ENCODE measurements around the gene EMCN. TPM values are rescaled to one million over a fixed set of nuclear protein-coding genes. Genes with fewer than 3 reads are reported as not detected.

The EMCN gene
- total RNA-seq, 3 donors from 2014 or later (not counting 1 experiment from before 2014, with no cell fraction given), result not detected

GRCh38 chr4:100429616-100430015, 88.2 kb downstream of the EMCN start:
- Histone ChIP-seq H3K4me1 (ENCODE audit: control insufficient read depth, insufficient read depth, low read length) (no peaks in the 10 kb centered on the region), H3K36me3 (ENCODE audit: control insufficient read depth, insufficient read depth, low read length) (no peaks in the 10 kb centered on the region), H3K27ac (ENCODE audit: low read length) (no peak overlapping the region), H3K9me3 (ENCODE audit: control insufficient read depth, insufficient read depth, low read length) (no peaks in the 10 kb centered on the region), H3K27me3 (ENCODE audit: control insufficient read depth, insufficient read depth, low read length) (no peaks in the 10 kb centered on the region), H3K4me3 (ENCODE audit: low read length) (no peak overlapping the region)
- peaks cover 2 to 4% of the 10 kb centered on the region in 2 donors for H3K9me3 Mint-ChIP-seq
- H3K4me1 Mint-ChIP-seq, result no peaks in the 10 kb centered on the region
- no peak for ATAC-seq
- intact Hi-C loops (cut with micrococcal nuclease), result no loop called here
- H3K4me3 Mint-ChIP-seq, result no peak overlapping the region
- no peaks in the 10 kb centered on the region for H3K27me3 Mint-ChIP-seq (ENCODE audit: low read depth in 2 of 2)
- H3K27ac Mint-ChIP-seq, result no peak overlapping the region
- WGBS (ENCODE audit: insufficient coverage), result no CpG with 5 or more reads among the region's 1 CpG
- no peak for TF ChIP-seq CTCF (IDR thresholded peaks at IDR 0.05)
- no peak for DNase-seq
- no peaks in the 10 kb centered on the region for H3K36me3 Mint-ChIP-seq

GRCh38 chr4:100428051-100428450, 89.8 kb downstream of the EMCN start:
- no peak overlapping the region for H3K27ac Mint-ChIP-seq
- H3K27ac ChIP-seq (ENCODE audit: low read length), result no peak overlapping the region
- intact Hi-C loops (cut with micrococcal nuclease), result no loop called here
- no peaks in the 10 kb centered on the region for H3K36me3 ChIP-seq (ENCODE audit: control insufficient read depth, insufficient read depth, low read length)
- 89% methylated on average over 2 of the region's 2 CpGs for WGBS (ENCODE audit: insufficient coverage)
- no peak overlapping the region for H3K4me3 Mint-ChIP-seq
- ATAC-seq (no peak), DNase-seq (no peak)
- H3K9me3 Mint-ChIP-seq, result peaks cover 2% of the 10 kb centered on the region in 2 donors
- H3K27me3 ChIP-seq (ENCODE audit: control insufficient read depth, insufficient read depth, low read length), result no peaks in the 10 kb centered on the region
- TF ChIP-seq CTCF (IDR thresholded peaks at IDR 0.05), result no peak
- no peaks in the 10 kb centered on the region for H3K4me1 ChIP-seq (ENCODE audit: control insufficient read depth, insufficient read depth, low read length)
- no peak overlapping the region for H3K4me3 ChIP-seq (ENCODE audit: low read length)
- H3K27me3 Mint-ChIP-seq (ENCODE audit: low read depth in 2 of 2), result no peaks in the 10 kb centered on the region
- H3K36me3 Mint-ChIP-seq, result no peaks in the 10 kb centered on the region
- no peaks in the 10 kb centered on the region for H3K9me3 ChIP-seq (ENCODE audit: control insufficient read depth, insufficient read depth, low read length)
- no peaks in the 10 kb centered on the region for H3K4me1 Mint-ChIP-seq

- H3K4me1 ChIP-seq (ENCODE audit: control insufficient read depth, insufficient read depth, low read length), result no peaks in the 10 kb centered on the region
Observed at GRCh38 chr4:100424376-100424775, 93.4 kb downstream of the EMCN start.

More at GRCh38 chr4:100424376-100424775, 93.4 kb downstream of the EMCN start:
- no peak overlapping the region for H3K27ac Mint-ChIP-seq
- Histone ChIP-seq H3K9me3 (ENCODE audit: control insufficient read depth, insufficient read depth, low read length) (no peaks in the 10 kb centered on the region), H3K4me3 (ENCODE audit: low read length) (no peak overlapping the region), H3K36me3 (ENCODE audit: control insufficient read depth, insufficient read depth, low read length) (no peaks in the 10 kb centered on the region), H3K27ac (ENCODE audit: low read length) (no peak overlapping the region), H3K27me3 (ENCODE audit: control insufficient read depth, insufficient read depth, low read length) (no peaks in the 10 kb centered on the region)
- no peaks in the 10 kb centered on the region for H3K27me3 Mint-ChIP-seq (ENCODE audit: low read depth in 2 of 2)
- H3K36me3 Mint-ChIP-seq, result no peaks in the 10 kb centered on the region
- 89% methylated on average over 3 of the region's 4 CpGs for WGBS (ENCODE audit: insufficient coverage)
- DNase-seq (no peak), ATAC-seq (no peak)
- no peaks in the 10 kb centered on the region for H3K4me1 Mint-ChIP-seq
- no peak for TF ChIP-seq CTCF (IDR thresholded peaks at IDR 0.05)
- intact Hi-C loops (cut with micrococcal nuclease), result no loop called here
- H3K4me3 Mint-ChIP-seq, result no peak overlapping the region
- no peaks in the 10 kb centered on the region for H3K9me3 Mint-ChIP-seq
